Activated CD4-positive, alpha-beta T cell treated with anti-CD3 and anti-CD28 coated beads for 36 hours (primary cell): ENCODE measurements around the gene ISCA2. TPM values are rescaled to one million over a fixed set of nuclear protein-coding genes. Genes with fewer than 3 reads are reported as not detected.
"Not testable (repeated sequence)": the region's sequence is repeated elsewhere in the genome, so short reads cannot be mapped to it uniquely, and the experiment has no call there.

Source experiments
- ATAC-seq: fragments of 200-7000 bp; cut with Tn5 transposase; one replicate; pipeline ENCODE4 v1.10.0; 2021; ENCODE audit warnings: mild to moderate bottlenecking, moderate library complexity
- CTCF ChIA-PET: fragments of 350-600 bp; sonication (Branson Sonifier 250); formaldehyde crosslinking; loops from one replicate; lab custom pipeline; 2021; ENCODE audit warnings: antibody characterized with exemption; lab: Charles Lee
- POLR2A ChIA-PET: fragments of 350-600 bp; sonication (Branson Sonifier 250); formaldehyde crosslinking; loops from one replicate; lab custom pipeline; 2021; ENCODE audit warnings: antibody characterized with exemption, inconsistent platforms; lab: Charles Lee
- DNase-seq: peaks from one replicate; pipeline ENCODE4 v3.0.0-alpha.2; 2020
- H3K27ac Mint-ChIP-seq: one replicate; pipeline ENCODE4 v1.8.0; 2021; ENCODE audit warnings: mixed read lengths
- H3K27me3 Mint-ChIP-seq: one replicate; pipeline ENCODE4 v1.8.0; 2021; ENCODE audit warnings: mixed read lengths
- H3K36me3 Mint-ChIP-seq: one replicate; pipeline ENCODE4 v1.8.0; 2021; ENCODE audit warnings: low read depth, mixed read lengths
- H3K4me1 Mint-ChIP-seq: one replicate; pipeline ENCODE4 v1.8.0; 2021; ENCODE audit warnings: mixed read lengths
- H3K4me3 Mint-ChIP-seq: one replicate; pipeline ENCODE4 v1.8.0; 2021; ENCODE audit warnings: mild to moderate bottlenecking, moderate library complexity, mixed read lengths
- H3K9me3 Mint-ChIP-seq: one replicate; pipeline ENCODE4 v1.8.0; 2021; ENCODE audit warnings: low read depth, mixed read lengths
- intact Hi-C, 2 experiments: fragments of 100-400 bp; cut with DNase I in 1 of 2; cut with micrococcal nuclease in 1 of 2; formaldehyde crosslinking; loops; one replicate each; pipeline versions ENCODE4 v1.14.2 to v1.15.1; 2022 to 2024; cut with DNase I, micrococcal nuclease
- total RNA-seq, 2 experiments: library from RNA; stranded (reverse); gene quantifications; one replicate each; pipeline ENCODE4 v1.2.3, GENCODE V29; 2021

Gene ISCA2
- total RNA-seq, 2 experiments from 2014 or later, result 29.5 to 35.9 TPM

DNA sequence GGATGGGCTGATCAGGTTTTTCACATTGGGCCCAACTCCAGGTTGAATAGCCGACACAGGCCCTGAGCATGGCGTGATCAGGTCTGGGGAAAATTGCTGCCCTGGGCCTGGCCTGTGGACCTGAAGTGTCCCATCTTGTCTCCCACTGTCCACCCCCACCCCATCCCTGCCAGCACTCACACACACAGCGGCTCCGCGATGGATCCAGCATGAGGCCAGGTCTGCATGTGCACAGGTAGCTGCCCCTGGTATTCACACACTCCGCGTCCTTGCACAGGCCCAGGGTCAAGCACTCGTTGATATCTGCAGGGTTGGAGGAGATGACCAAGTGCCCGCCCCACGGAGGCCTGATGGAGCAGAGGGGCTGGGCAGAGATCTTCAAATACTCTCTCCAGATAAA, 38.7 kb downstream of the ISCA2 start:
- Mint-ChIP-seq H3K4me3 (no peak overlapping the region), H3K9me3 (no peaks in the 10 kb centered on the region), H3K4me1 (peaks cover 2% of the 10 kb centered on the region), H3K27me3 (no peaks in the 10 kb centered on the region), H3K27ac (no peak overlapping the region), H3K36me3 (no peaks in the 10 kb centered on the region)
- ChIA-PET CTCF (interaction anchor here (0.9 kb wide), 1 partner anchor 9 kb away, joined by 3 read pairs; no protein-coding TSS in a partner anchor), POLR2A (no interaction called here)
- intact Hi-C loops, result no loop called here
- DNase-seq (no peak), ATAC-seq (no peak)

DNA sequence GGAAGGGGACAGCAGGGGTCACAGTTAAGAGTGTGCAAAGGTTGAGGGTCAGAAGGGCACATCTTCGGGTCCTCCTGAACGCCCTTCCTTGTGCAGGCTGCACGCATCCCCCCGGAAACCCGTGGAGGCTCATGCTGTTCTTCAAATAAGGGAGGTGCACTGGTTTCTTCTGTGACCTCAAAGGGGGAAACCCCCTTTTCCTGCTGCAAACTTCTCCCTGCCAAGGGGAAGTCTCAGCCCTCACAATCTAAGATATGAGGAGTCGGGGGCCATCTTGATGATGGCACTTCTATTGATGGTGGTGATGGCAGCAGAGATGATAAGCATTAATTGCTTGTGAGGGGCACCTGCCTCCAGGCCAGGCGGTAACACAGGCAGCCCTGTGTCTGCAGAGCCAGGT, 40.0 kb downstream of the ISCA2 start:
- H3K4me3 Mint-ChIP-seq, result no peak overlapping the region
- no peaks in the 10 kb centered on the region for H3K36me3 Mint-ChIP-seq
- ATAC-seq, result no peak
- no peak overlapping the region for H3K27ac Mint-ChIP-seq
- CTCF ChIA-PET, result interaction anchor here (1.1 kb wide), 1 partner anchor 8 kb away, joined by 4 read pairs; no protein-coding TSS in a partner anchor
- H3K27me3 Mint-ChIP-seq, result no peaks in the 10 kb centered on the region
- no peaks in the 10 kb centered on the region for H3K9me3 Mint-ChIP-seq
- H3K4me1 Mint-ChIP-seq, result peaks cover 2% of the 10 kb centered on the region
- POLR2A ChIA-PET, result no interaction called here
- intact Hi-C loops, result no loop called here
- no peak for DNase-seq

DNA sequence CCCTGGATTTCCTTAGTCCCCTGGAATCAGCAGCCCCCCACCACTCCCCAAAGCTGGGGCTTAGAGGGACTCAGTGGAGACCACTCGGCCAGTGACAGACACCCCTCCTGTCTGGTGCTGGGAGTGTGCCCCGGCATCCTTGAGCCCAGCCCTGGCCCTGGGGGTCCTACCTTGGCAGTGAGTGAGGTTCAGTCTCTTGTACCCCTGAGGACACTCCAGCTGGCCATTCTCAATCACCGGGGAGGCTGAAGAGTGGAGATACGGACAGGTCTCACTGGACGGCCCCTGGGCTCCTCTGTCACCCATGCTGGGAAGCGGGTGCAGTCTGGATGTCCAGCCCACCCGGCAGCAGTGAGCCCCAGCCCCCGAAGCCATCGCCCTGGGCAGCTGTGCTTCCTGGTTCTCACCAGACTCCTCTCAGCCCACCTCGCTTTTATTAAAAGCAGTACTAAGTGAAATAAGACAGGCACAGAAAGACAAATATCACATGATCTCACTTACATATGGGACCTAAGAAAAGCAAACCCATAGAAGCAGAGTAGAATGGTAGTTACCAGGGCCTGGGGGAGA, 42.3 kb downstream of the ISCA2 start:
- H3K9me3 Mint-ChIP-seq, result no peaks in the 10 kb centered on the region
- ChIA-PET CTCF (no interaction called here), POLR2A (no interaction called here)
- no peak for ATAC-seq
- intact Hi-C loops, result no loop called here
- no peak for DNase-seq
- no peaks in the 10 kb centered on the region for H3K27me3 Mint-ChIP-seq
- no peaks in the 10 kb centered on the region for H3K36me3 Mint-ChIP-seq
- no peak overlapping the region for H3K27ac Mint-ChIP-seq
- peaks cover 2% of the 10 kb centered on the region for H3K4me1 Mint-ChIP-seq
- no peak overlapping the region for H3K4me3 Mint-ChIP-seq

DNA sequence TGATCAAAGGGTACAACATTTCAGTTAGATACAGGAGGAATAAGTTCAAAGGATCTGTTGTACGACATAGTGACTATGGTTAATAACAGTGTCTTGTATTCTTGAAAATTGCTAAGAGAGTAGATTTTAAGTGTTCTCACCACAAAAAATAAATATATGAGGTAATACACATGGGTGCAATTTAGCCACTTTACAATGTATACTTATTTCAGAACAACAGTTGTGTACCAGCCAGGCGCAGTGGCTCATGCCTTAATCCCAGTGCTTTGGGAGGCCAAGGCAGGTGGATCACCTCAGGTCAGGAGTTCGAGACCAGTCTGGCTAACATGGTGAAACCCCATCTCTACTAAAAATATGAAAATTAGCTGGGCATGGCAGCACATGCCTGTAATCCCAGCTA, 42.8 kb downstream of the ISCA2 start:
- H3K4me1 Mint-ChIP-seq, H3K27ac Mint-ChIP-seq, H3K9me3 Mint-ChIP-seq, DNase-seq, intact Hi-C loops, ATAC-seq, H3K27me3 Mint-ChIP-seq, CTCF ChIA-PET, H3K4me3 Mint-ChIP-seq, H3K36me3 Mint-ChIP-seq, POLR2A ChIA-PET: not testable (repeated sequence)

DNA sequence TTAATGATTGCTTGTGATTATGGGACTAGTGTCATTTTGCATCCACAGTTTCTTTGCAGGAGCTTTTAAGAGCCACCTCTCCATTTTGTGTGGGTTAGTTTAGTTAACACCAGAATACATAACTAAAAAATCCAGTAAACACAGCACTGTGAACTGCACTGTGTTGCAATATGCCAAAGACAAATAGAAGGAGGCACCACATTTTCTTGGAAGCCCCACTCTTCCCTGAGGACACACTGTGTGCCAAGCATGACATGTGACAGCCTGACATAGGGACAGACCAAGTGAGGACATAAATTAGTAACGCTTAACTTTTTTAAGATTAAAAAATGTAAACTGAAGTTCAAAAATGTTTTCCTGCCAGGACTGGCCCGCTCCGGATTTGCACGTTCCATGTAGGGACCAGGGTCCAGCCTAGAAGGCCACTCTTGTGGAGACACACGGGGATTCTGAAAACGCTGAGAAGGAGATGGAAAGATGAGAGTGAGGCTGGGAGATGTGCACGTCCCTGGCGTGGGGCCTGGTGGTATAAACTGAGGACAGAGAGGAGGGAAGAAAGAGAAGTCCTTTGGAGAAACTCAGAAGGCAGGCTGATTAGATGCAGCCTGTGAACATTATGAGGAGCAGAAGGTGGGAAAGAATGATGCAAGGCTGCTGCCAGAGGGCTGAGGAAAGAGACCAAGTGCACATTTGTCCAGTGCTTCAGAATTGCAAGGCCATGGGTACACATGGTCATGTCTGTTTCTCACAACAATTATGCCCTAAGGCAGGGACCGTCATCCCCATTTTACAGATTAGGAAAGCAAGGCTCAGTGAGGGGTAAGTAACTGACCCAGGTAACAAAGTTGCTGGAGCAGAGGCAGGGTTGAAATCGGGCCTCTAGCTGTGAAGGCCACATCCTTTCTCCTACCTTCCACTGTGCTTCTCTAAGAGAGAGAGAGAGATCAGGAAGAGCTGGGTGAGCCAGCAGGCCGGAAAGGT, 45.1 kb downstream of the ISCA2 start:
- ChIA-PET CTCF (interaction anchor here (0.6 to 0.8 kb wide), 3 partner anchors 46 to 177 kb away, joined by 3 read pairs; no protein-coding TSS in a partner anchor), POLR2A (no interaction called here)
- Mint-ChIP-seq H3K27ac (no peak overlapping the region), H3K4me3 (no peak overlapping the region), H3K27me3 (no peaks in the 10 kb centered on the region), H3K4me1 (no peaks in the 10 kb centered on the region), H3K36me3 (no peaks in the 10 kb centered on the region), H3K9me3 (no peaks in the 10 kb centered on the region)
- ATAC-seq (no peak), DNase-seq (no peak)
- intact Hi-C loops, result no loop called here

DNA sequence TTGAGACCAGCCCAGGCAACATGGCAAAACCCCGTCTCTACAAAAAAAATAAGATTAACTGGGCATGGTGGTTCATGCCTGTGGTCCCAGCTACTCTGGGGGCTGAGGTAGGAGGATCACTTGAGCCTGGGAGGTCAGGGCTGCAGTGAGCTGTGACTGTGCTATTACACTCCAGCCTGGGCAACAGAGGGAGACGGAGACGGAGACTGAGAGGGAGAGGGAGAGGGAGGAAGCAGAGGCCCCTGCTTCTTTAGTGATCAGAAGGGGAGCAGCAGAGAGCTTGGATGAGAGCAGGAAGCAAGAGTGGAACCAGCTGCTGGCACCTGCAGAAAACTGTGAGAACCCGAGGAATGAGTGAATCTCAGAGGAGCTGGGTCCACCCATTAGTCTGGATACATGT, 45.9 kb downstream of the ISCA2 start:
- no peaks in the 10 kb centered on the region for H3K36me3 Mint-ChIP-seq

DNA sequence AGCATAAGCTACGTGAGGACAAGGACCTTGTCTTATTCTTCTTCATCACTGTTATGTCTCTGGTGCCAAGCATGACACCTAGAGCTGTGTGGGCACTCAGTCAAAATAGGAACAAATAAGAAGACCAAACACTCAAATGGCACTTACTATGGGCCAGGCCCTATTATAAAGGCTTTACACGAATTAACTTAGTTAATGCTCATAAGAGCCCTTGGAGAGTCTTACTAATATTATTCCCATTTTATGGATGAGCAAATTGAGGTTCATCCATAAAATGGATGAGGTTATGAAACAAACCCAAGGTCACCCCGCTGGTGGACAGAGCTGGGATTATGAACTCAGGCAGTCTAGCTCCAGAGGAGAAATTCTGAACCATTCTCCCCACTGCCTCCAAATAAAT, 47.7 kb downstream of the ISCA2 start:
- no peak overlapping the region for H3K4me3 Mint-ChIP-seq
- intact Hi-C loops, result no loop called here
- no peaks in the 10 kb centered on the region for H3K9me3 Mint-ChIP-seq
- H3K27me3 Mint-ChIP-seq, result no peaks in the 10 kb centered on the region
- CTCF ChIA-PET, result interaction anchor here (1.5 kb wide), 1 partner anchor 9 kb away, joined by 3 read pairs; no protein-coding TSS in a partner anchor
- no peaks in the 10 kb centered on the region for H3K4me1 Mint-ChIP-seq
- H3K36me3 Mint-ChIP-seq, result no peaks in the 10 kb centered on the region
- no peak for ATAC-seq
- H3K27ac Mint-ChIP-seq, result no peak overlapping the region
- POLR2A ChIA-PET, result interaction anchor here (0.6 kb wide), 1 partner anchor 51 kb away, joined by 3 read pairs; no protein-coding TSS in a partner anchor
- DNase-seq, result no peak

More for the DNA sequence above, 45.9 kb downstream of the ISCA2 start:
- POLR2A ChIA-PET, result no interaction called here
- H3K9me3 Mint-ChIP-seq, result no peaks in the 10 kb centered on the region
- no peak overlapping the region for H3K4me3 Mint-ChIP-seq
- ATAC-seq (no peak), DNase-seq (no peak)
- intact Hi-C loops, result no loop called here
- no peaks in the 10 kb centered on the region for H3K27me3 Mint-ChIP-seq
- no peaks in the 10 kb centered on the region for H3K4me1 Mint-ChIP-seq
- no peak overlapping the region for H3K27ac Mint-ChIP-seq
- CTCF ChIA-PET, result interaction anchor here (0.7 to 1.0 kb wide), 3 partner anchors 60 to 178 kb away, joined by 3 read pairs; partner anchors contain the start of gene LTBP2

DNA sequence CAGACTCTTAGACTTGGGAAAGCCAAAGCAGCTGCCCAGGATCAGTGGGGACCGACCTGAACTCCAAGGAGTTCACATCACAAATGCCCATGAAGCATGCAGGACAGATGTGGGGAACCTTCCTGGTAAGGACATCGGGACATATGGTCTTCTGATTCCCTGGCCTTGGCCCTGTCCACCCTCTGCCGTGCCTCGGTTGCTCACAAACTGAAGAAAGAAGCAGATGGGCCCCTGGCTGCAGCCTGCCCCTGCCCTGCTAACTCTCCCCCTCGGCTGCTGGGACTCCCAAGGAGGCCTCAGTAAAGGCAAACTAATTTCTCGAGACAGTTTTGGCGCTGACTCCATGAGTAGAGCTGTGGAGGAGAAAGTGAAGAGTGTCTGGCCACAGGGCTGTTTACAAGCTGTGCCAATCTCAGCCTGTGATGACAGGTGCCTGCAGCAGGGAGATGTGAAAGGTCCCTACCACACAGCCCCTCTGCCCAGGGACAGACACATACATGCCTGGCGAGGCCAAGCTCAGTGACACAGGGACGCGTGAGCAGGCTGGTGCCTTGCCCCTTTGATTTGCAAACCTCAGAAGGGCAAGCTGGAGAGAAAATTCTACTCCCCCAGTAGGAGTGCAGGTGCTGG, 48.6 kb downstream of the ISCA2 start:
- no peaks in the 10 kb centered on the region for H3K36me3 Mint-ChIP-seq
- ChIA-PET POLR2A (interaction anchor here (0.6 kb wide), 1 partner anchor 52 kb away, joined by 3 read pairs; no protein-coding TSS in a partner anchor), CTCF (interaction anchor here (1.1 kb wide), 1 partner anchor 67 kb away, joined by 3 read pairs; no protein-coding TSS in a partner anchor)
- intact Hi-C loops, result no loop called here
- H3K27ac Mint-ChIP-seq, result no peak overlapping the region
- H3K27me3 Mint-ChIP-seq, result no peaks in the 10 kb centered on the region
- no peak for ATAC-seq
- no peak for DNase-seq
- no peak overlapping the region for H3K4me3 Mint-ChIP-seq
- H3K4me1 Mint-ChIP-seq, result no peaks in the 10 kb centered on the region
- H3K9me3 Mint-ChIP-seq, result no peaks in the 10 kb centered on the region

DNA sequence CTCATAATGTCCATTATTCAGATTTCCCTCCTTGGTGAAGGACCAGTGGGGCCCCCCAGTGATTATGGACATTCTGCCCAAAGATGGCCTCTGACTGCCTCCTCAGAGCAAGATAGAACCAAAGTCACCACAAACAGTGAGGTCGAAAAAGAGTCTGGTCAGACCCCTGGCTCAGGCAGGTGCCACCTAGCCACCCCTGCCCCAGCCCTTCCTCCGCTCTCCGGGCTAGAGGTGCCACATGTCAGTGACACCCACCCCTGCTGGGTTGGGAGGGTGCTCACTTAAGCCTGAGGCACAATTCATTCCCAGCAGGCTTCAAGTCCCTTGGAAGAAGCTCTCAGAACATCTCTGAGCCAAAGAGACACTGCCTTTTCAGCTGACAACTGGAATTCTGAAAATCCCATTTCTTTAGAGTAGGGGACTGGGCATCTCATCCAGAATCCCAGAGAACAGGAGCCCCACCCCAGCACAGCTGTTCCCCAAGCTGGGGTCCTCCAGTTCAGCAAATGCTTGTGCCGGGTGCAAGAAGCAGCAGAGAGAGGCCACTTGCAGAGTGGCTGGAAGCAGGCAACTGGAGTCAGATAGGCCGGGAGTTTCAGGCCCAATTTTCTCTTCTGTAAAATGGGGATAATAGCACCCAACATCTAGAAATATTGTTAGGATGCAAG, 50.3 kb downstream of the ISCA2 start:
- intact Hi-C loops, result no loop called here
- no peaks in the 10 kb centered on the region for H3K9me3 Mint-ChIP-seq
- H3K4me1 Mint-ChIP-seq, result no peaks in the 10 kb centered on the region
- H3K36me3 Mint-ChIP-seq, result no peaks in the 10 kb centered on the region
- ChIA-PET CTCF (no interaction called here), POLR2A (no interaction called here)
- ATAC-seq (no peak), DNase-seq (no peak)
- no peaks in the 10 kb centered on the region for H3K27me3 Mint-ChIP-seq
- H3K27ac Mint-ChIP-seq, result no peak overlapping the region
- no peak overlapping the region for H3K4me3 Mint-ChIP-seq

DNA sequence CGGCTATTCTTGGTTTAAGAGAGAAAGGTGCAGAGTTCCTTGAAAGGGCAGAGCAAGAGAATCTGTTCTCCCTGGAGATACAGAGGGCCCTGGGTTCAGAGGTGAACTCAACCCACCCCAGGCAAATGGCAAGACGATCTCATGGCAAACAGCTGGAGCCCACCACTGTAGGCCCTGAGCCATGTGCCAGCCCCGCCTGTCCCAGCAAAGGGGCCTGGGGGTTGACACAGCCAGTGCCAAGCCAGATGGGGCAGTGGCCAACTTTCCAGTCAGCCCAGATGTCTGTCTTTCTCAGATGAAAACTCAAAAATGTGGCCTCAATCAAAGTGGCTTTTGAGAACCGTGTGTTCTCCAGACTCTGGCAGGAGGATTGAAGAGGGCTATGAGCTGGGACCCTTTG, 51.8 kb downstream of the ISCA2 start:
- intact Hi-C loops, result no loop called here
- no peak for DNase-seq
- no peak overlapping the region for H3K27ac Mint-ChIP-seq
- no peaks in the 10 kb centered on the region for H3K27me3 Mint-ChIP-seq
- H3K36me3 Mint-ChIP-seq, result no peaks in the 10 kb centered on the region
- H3K9me3 Mint-ChIP-seq, result no peaks in the 10 kb centered on the region
- POLR2A ChIA-PET, result no interaction called here
- H3K4me3 Mint-ChIP-seq, result no peak overlapping the region
- CTCF ChIA-PET, result no interaction called here
- ATAC-seq, result no peak
- no peaks in the 10 kb centered on the region for H3K4me1 Mint-ChIP-seq

DNA sequence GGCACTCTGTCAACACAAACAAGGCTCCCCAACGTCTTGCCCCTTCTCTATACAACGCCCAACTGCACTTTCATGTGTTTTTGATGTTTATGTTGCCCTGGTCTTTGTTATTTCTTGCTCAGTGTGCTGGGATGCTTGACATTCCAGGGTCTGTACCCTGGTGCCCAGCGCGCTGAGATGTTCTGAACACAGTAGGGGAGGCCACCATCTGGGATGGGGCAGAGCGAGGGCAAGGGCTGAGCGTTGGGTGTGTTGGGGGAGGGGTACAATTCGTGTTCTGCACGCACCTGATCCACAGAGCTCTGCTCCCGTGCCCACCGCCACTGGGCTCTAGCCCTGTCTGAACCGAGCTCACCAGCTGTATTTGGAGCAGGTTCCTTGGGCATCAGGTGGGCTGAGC, 52.9 kb downstream of the ISCA2 start:
- Mint-ChIP-seq H3K4me3 (no peak overlapping the region), H3K9me3 (no peaks in the 10 kb centered on the region), H3K4me1 (no peaks in the 10 kb centered on the region), H3K27ac (no peak overlapping the region), H3K27me3 (no peaks in the 10 kb centered on the region), H3K36me3 (no peaks in the 10 kb centered on the region)
- ChIA-PET POLR2A (no interaction called here), CTCF (interaction anchor here (0.7 kb wide), 1 partner anchor 60 kb away, joined by 4 read pairs; no protein-coding TSS in a partner anchor)
- ATAC-seq (no peak), DNase-seq (no peak)
- intact Hi-C loops, result no loop called here
